Measurements from ENCODE around the gene DELE1.
A peak's percentile ranks its signal among the peaks of the same experiment; 100 is the strongest.
"Not testable (repeated sequence)": the region's sequence is repeated elsewhere in the genome, so short reads cannot be mapped to it uniquely, and the experiment has no call there.

DELE1 gene

DNA sequence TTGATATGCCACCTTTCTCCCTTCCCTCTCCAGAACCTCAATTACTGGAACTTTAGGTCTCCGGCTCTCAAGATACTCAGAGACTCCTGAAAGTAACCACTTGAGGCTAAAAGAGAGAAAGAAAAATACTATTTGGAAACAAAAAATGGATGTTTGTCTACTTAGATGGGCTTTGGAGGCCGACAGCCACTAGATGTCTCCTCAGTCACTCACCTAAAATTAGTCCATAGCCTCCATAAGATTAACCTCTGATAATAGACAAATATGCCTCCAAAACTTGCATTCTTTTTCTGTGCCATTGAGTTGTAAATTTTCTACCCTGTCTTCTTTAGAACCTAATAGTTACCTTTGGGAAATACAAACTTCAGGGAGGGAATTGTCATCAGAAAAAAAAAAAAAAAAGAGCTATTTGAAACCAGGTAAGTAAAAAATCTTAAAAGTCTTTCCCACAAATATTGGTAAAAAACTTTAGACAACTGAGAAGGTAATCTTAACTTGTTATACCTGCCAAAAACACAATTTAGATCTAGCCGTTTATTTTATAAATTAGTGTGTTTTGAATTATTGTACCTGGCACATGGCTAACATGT is 34.3 kb upstream of the DELE1 start:
- DNase-seq: no peak

GRCh38 chr5:141890429-141890828 is 33.2 kb upstream of the DELE1 start:
- DNase-seq: not testable (repeated sequence)

DNA sequence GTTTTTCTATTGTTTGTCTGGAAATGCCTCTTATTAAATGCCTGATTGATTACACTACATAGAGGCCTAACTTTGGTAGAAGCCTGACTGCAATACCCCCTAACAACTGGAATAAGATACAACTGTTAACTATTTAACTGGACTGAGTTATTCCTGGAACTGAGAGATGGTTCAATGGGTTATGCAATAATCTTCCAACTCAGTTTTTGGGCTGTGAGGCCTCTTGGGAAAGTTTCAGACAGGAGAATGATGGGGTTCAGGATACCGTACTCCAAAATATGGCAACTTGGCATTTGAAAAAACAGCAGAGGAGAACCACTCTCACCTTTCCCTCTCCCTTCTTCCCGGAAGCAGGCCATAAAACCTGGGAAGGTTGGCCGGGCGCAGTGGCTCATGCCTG is 26.2 kb upstream of the DELE1 start:
- DNase-seq: no peak

DNA sequence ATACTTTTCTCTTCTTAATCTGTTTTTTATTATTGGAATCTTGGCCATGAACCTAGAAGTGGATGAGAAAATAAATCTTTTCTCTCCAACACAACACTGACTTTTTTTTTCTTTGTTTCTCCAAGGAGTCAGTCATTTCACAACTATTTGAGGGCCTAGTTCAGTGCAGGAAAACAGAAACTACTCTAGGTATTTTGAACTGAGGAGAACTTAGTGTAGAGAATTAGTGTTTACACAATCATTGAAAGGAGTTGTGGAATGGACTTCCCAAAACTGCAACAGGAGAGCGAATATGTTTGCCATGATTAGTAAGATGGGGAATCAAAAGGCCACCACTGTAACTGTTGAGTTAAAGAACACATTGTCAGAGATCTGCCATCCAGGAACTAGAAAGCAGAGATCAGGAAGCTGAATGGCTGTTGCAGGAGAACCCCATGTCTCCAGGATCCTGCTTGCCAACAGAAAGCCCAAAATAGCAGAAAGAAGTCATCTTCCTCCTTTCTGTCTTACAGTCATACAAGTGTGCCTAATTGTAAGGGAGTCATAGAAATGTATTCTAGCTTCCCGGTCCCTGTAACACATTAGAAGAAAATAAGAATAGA is 25.1 kb upstream of the DELE1 start:
- no peak for DNase-seq

- DNase-seq: no peak
Measured at GRCh38 chr5:141902015-141902814, 21.5 kb upstream of the DELE1 start.

GRCh38 chr5:141903261-141903660 is 20.4 kb upstream of the DELE1 start:
- no peak for DNase-seq

DNA sequence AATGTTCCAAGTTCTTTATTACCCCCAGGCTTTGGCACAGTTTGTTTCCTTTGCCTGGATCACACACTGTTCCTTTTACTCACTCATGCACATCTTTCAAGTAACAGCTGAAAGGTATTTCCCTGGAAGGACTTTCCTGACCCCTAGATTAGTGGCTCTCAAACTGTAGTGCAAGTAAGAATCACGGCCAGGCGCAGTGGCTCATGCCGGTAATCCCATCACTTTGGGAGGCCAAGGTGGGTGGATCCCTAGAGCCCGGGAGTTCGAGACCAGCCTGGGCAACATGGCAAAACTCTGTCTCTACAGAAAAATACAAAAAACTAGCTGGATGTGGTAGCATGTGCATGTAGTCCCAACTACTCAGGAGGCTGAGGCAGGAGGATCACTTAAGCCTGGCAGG is 19.1 kb upstream of the DELE1 start:
- no peak for DNase-seq

DNA sequence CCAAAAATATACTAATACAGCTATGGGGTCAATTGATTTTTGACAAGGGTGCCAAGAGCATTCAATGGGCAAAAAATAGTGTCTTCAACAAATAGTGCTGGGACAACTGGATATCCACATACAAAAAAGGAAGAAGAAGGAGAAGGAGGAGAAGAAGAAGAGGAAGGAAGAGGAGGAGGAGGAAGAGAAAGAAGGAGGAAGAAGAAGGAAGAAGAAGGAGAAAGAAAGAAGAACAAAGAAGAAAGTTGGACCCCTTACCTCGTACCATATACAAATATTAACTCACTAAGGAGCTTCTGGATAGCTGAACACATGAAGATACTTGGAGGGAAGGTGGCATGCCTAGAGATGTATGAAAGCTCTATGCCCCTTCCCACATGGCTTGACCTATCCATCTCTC is 17.2 kb upstream of the DELE1 start:
- no peak for DNase-seq

DNA sequence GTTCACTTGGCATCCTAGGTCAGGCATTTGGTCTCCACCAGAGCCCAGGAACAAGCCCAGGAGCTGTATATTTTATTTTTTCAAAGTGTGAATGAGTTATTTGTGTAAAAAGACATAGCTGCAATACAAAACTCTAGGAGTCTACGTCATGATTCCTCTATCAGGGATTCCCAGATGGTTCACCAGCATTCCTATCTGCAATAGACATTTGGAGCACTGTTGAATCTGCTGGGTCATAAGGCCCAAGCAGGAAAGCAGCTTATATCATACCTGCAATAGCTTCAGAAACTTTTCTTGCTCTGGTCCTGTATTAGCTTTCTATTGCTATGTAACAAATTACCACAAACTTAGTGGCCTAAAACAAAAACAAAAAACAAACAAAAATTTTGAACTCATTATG is 16.7 kb upstream of the DELE1 start:
- DNase-seq: no peak

DNA sequence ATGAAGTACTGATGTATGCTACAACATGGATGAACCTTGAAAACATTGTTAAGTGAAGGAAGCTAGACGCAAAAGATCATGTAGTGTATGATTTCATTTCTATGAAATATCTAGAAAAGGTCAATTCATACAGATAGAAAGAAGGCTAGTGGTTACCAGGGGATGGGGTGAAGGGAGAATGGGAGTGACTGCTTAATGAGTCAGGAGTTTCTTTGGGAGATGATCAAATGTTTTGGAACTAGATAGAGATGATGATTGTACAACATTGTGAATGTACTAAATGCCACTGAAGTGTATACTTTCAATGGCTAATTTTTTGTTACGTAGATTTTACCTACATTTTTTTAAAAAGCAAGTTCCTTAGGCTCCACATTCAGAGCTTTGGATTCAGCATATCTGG is 14.9 kb upstream of the DELE1 start:
- no peak for DNase-seq

DNA sequence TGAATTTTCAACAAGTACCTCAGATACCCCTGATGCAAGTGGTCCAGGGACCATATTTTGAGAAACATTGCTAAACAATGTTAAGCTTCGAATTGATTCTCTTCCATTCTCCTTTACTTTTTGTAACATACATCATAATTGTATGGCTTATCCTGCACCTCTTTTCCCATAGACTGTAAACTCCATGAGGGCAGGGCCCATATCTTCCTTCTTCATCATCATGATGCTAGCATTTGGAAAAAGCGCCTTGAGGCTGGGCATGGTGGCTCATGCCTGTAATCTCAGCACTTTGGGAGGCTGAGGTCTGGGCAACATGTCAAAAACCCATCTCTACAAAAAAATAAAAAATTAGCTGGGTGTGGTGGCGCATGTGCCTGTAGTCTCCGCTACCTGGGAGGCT is 14.5 kb upstream of the DELE1 start:
- no peak for DNase-seq

- no peak for DNase-seq
Measured at GRCh38 chr5:141910271-141910673, 13.4 kb upstream of the DELE1 start.

DNA sequence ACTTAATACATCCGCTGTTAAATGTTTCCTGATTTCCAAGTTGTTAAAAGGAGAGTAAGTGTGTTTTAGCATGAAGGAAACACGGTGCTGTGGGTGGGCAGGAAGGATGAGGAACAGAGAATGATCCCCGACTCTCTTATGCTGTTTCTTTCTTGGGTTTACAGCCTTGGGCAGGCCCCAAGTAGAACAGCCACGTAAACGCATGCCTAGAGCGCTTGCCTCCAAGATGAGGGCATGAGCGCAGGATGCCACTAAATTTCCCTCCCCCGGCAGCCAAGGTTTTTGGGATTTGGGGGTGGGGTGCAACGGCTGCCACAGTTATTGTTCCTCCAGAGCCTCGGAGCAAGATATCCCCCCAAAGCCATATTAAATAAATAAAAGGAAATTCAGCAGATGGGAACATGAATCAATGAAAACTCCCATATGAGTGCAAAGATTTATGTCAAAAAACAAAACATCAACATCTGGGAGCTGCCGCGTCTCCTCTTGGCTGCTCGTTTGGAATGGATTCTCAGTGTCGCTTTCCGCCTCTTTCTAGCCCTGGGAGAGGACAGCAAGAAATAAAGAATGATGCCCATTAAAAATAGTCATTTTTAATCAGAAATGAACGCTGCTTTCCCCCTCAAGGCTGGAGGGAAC is 10.0 kb upstream of the DELE1 start:
- peak in 1 of 2 donors; percentile 28 for DNase-seq

DNA sequence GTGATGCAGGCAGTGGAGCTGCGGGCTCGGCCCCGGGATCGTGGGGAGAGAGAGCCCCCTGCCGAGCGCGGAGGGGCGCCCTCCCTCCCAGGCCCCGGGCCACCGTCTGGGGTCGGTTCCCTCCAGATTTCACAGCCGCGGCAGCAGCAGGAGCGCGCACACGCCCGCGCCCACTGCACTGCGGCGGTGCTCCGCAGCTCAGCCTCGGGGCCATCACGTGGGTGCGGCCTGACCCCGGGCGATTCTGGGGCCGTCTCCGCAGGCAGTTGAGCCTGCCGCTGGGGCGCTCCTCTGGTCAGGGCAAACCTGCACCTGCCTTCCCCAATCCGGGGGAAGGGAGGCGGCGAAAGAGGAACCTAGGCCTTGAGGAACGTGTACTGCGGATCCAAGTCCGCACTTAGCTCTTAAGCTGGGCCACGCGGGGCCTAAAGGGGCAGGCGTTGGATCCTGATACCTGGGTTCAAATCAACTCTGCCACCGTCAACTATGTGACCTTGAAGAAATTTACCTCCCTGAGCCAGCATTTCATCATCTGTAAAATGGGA is 9.4 kb upstream of the DELE1 start:
- peak; percentile 50 to 54 for DNase-seq

DNA sequence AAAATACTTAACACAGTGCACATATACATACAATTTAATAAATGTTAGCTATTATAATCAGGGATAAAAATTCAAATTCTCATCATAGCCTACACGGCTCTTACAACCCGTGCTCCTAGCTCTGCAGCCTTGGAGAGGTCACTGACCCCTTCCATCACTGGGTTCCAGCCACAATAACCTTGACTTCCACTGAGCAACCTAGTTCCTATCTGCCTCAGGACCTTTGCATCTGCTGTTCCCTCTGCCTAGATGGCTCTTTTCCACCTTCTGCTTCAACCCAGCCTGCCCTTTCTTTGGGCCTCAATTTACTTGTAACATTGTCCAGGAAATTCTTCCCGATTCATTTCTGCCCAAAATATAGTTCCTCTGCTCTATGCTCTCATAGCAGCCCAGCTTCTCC is 8.9 kb upstream of the DELE1 start:
- DNase-seq: no peak

- DNase-seq: no peak
Measured at GRCh38 chr5:141915881-141916336, 7.8 kb upstream of the DELE1 start.

- DNase-seq: no peak
Measured at GRCh38 chr5:141916522-141916921, 7.1 kb upstream of the DELE1 start.

- no peak for DNase-seq
Measured at GRCh38 chr5:141917760-141918159, 5.9 kb upstream of the DELE1 start.

- no peak for DNase-seq
Measured at GRCh38 chr5:141919218-141920119, 4.2 kb upstream of the DELE1 start.

DNA sequence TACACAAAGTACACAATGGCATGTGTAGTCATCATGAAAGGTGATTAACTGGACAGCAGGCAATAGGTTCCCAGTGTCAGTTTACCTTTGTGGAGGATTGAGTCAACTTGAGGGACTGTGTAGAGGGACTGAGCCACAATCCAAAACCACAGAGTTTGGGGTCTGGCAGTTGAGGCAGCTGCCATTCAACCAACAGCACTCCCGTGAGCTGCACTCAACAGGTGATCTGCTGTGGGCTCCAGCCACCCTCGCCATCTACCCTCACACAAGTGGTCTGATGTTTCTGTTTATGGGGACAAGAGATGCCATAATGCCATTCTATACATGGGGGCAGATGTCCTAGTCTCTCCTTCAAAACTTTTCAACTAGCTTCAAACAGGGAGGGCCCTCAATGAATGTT is 2.9 kb upstream of the DELE1 start:
- no peak for DNase-seq

DNA sequence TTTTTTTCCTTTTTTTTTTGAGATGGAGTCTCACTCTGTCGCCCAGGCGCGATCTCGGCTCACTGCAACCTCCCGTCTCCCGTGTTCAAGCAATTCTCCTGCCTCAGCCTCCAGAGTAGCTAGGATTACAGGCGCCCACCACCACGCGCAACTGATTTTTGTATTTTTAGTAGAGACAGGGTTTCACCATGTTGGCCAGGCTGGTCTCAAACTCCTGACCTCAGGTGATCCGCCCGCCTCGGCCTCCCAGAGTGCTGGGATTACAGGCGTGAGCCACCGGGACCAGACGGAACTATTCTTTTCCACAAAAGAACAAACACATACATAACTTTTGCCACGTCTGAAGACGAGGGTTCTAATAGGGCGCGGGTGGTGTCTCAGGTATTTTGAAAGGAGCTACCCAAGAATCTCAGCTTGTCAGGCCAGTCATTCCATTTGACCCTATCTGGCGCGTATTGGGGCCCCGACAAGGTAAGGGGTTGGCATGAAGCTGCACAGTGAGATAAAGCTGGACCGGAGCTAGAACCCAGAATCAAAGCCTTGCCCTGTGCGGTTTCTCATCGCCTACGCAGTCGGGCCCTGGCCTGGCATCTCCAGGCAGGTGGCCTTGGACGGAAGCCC is 734 bp upstream of the DELE1 start:
- not testable (repeated sequence) for DNase-seq

GRCh38 chr5:141926434-141926833 is 2.8 kb downstream of the DELE1 start:
- no peak for DNase-seq

Data from hippocampal formation (tissue), 2 donors.